ENCODE measurements around the gene ANO1. TPM values are rescaled to one million over a fixed set of nuclear protein-coding genes. Genes with fewer than 3 reads are reported as not detected.

The ANO1 gene
- total RNA-seq, 1 donor from 2014 or later = 0.14 TPM

DNA sequence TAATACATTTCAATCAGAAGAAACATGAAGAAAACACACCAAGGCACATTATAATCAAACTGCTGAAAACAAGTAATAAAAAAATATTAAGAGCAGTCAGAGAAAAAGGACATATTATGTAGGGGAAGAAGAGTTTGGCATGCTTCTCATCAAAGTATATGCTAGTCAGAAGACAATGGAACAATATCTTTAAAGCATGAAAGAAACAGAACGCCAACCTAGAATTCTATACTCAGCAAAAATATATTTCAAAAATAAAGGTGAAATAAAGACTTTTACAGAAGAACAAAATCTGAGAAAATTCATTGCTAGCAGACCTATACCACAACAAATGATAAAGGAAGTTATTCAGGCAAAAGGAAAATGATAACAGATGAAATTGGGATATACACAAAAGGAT, 34.6 kb upstream of the ANO1 start:
- H3K9me3 ChIP-seq (ENCODE audit: insufficient read depth, low read depth, low read length) = peaks cover 16% of the 10 kb centered on the region
- H4K20me1 ChIP-seq (ENCODE audit: insufficient read depth, low read length) = no peaks in the 10 kb centered on the region
- no peak overlapping the region for H3K27ac ChIP-seq (ENCODE audit: low read depth, low read length)
- no peak for FAIRE-seq
- Mint-ChIP-seq H3K4me1 (ENCODE audit: low read depth, unreplicated experiment) (no peaks in the 10 kb centered on the region), H3K27ac (ENCODE audit: unreplicated experiment) (no peak overlapping the region), H3K9me3 (ENCODE audit: unreplicated experiment) (peaks cover 41% of the 10 kb centered on the region), H3K36me3 (ENCODE audit: low read depth, unreplicated experiment) (peaks cover 4% of the 10 kb centered on the region), H3K4me3 (ENCODE audit: unreplicated experiment) (no peak overlapping the region), H3K27me3 (ENCODE audit: low read depth, unreplicated experiment) (peaks cover 12% of the 10 kb centered on the region)
- peaks cover 2% of the 10 kb centered on the region for H3K27me3 ChIP-seq (ENCODE audit: insufficient read depth, low read length)
- no peak overlapping the region for H3K9ac ChIP-seq (ENCODE audit: low read length)
- TF ChIP-seq EZH2 (IDR thresholded peaks at IDR 0.05; ENCODE audit: insufficient read depth, low read length) = no peak
- TF ChIP-seq, protein P1, sequence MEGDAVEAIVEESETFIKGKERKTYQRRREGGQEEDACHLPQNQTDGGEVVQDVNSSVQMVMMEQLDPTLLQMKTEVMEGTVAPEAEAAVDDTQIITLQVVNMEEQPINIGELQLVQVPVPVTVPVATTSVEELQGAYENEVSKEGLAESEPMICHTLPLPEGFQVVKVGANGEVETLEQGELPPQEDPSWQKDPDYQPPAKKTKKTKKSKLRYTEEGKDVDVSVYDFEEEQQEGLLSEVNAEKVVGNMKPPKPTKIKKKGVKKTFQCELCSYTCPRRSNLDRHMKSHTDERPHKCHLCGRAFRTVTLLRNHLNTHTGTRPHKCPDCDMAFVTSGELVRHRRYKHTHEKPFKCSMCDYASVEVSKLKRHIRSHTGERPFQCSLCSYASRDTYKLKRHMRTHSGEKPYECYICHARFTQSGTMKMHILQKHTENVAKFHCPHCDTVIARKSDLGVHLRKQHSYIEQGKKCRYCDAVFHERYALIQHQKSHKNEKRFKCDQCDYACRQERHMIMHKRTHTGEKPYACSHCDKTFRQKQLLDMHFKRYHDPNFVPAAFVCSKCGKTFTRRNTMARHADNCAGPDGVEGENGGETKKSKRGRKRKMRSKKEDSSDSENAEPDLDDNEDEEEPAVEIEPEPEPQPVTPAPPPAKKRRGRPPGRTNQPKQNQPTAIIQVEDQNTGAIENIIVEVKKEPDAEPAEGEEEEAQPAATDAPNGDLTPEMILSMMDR (IDR thresholded peaks at IDR 0.05; ENCODE audit: insufficient read depth, low read depth, low read length) = no peak
- H3K4me3 ChIP-seq (ENCODE audit: insufficient read depth, low read depth, low read length) = no peak overlapping the region
- no peaks in the 10 kb centered on the region for H3K36me3 ChIP-seq (ENCODE audit: insufficient read depth, low read length)
- no peaks in the 10 kb centered on the region for H3K4me1 ChIP-seq (ENCODE audit: insufficient read depth, low read length)
- H3K79me2 ChIP-seq (ENCODE audit: insufficient read depth, low read length) = no peaks in the 10 kb centered on the region
- no peak for DNase-seq (ENCODE audit: low read depth)
- no peak overlapping the region for H3K4me2 ChIP-seq (ENCODE audit: low read length)
- H2AFZ ChIP-seq (ENCODE audit: low read depth, low read length) = no peak overlapping the region

DNA sequence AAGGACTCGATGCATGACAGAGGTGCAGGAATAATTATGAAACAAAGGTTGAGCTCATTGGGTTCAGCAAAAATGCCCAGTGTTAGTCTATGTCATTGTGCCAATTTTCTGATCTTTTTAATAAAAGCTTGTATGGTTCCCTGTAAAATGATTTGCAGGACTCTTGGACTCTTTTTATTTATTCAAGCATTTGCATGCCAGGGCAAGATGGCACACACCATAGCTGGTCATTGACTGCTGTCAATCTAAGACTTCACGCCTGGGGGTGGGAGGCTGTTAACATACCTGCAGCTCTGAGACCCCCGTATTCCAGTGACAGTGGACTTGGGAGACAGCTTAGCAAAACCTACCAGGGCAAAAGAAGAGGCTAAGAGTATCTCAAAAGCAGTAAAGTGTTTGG, 32.0 kb upstream of the ANO1 start:
- Mint-ChIP-seq H3K9me3 (ENCODE audit: unreplicated experiment) (peaks cover 24% of the 10 kb centered on the region), H3K27me3 (ENCODE audit: low read depth, unreplicated experiment) (peaks cover 26% of the 10 kb centered on the region), H3K36me3 (ENCODE audit: low read depth, unreplicated experiment) (no peaks in the 10 kb centered on the region), H3K27ac (ENCODE audit: unreplicated experiment) (no peak overlapping the region), H3K4me3 (ENCODE audit: unreplicated experiment) (no peak overlapping the region), H3K4me1 (ENCODE audit: low read depth, unreplicated experiment) (no peaks in the 10 kb centered on the region)
- Histone ChIP-seq H3K4me3 (ENCODE audit: insufficient read depth, low read depth, low read length) (no peak overlapping the region), H3K4me2 (ENCODE audit: low read length) (no peak overlapping the region), H3K9ac (ENCODE audit: low read length) (no peak overlapping the region), H3K36me3 (ENCODE audit: insufficient read depth, low read length) (no peaks in the 10 kb centered on the region), H3K4me1 (ENCODE audit: insufficient read depth, low read length) (no peaks in the 10 kb centered on the region), H3K9me3 (ENCODE audit: insufficient read depth, low read depth, low read length) (peaks cover 3% of the 10 kb centered on the region), H3K27ac (ENCODE audit: low read depth, low read length) (no peak overlapping the region), H2AFZ (ENCODE audit: low read depth, low read length) (no peak overlapping the region), H4K20me1 (ENCODE audit: insufficient read depth, low read length) (no peaks in the 10 kb centered on the region), H3K27me3 (ENCODE audit: insufficient read depth, low read length) (peaks cover 5% of the 10 kb centered on the region), H3K79me2 (ENCODE audit: insufficient read depth, low read length) (no peaks in the 10 kb centered on the region)
- no peak for TF ChIP-seq EZH2 (IDR thresholded peaks at IDR 0.05; ENCODE audit: insufficient read depth, low read length)
- TF ChIP-seq, protein P1 (IDR thresholded peaks at IDR 0.05; ENCODE audit: insufficient read depth, low read depth, low read length) = no peak
- no peak for DNase-seq (ENCODE audit: low read depth)
- FAIRE-seq = no peak

DNA sequence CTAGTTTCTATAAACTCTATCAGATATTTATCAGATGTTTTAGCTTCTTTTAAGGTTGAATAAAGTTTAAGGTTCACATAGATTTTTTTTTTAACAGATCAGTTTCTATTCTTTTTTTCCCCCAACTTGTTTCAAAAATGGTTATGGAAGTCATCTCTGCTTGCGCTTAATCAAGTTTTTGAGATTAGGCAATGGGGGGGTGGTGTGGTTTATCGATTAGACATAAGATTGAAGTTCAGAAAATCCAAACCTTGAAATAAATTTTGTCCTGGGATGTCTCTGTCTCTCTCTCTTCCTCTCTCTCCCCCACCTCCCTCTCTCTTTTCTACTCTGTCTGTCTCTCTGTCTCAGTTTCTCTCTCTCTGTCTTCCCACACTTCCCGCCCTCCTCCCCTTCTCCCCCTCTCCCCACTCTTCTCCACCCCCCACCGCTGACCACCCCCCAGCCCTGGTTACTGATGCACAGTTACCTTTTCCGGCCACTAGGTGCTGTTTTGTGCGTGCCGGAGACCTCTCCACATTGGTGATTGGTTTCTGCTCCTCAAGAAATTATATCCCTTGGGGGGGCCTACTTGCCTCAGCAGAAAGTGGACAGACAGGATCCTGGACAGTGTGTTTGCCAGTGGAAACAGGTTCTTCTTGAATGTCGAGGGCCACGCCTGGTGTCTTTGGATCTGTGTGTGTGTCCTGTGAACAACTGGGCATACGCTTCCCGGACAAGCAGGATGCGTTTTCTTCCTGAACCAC, 29.7 kb upstream of the ANO1 start:
- Histone ChIP-seq H3K9me3 (ENCODE audit: insufficient read depth, low read depth, low read length) (no peaks in the 10 kb centered on the region), H3K36me3 (ENCODE audit: insufficient read depth, low read length) (no peaks in the 10 kb centered on the region), H3K4me2 (ENCODE audit: low read length) (no peak overlapping the region), H3K4me1 (ENCODE audit: insufficient read depth, low read length) (no peaks in the 10 kb centered on the region), H3K9ac (ENCODE audit: low read length) (no peak overlapping the region), H2AFZ (ENCODE audit: low read depth, low read length) (no peak overlapping the region), H3K27me3 (ENCODE audit: insufficient read depth, low read length) (peaks cover 10% of the 10 kb centered on the region), H3K79me2 (ENCODE audit: insufficient read depth, low read length) (no peaks in the 10 kb centered on the region), H3K4me3 (ENCODE audit: insufficient read depth, low read depth, low read length) (no peak overlapping the region), H3K27ac (ENCODE audit: low read depth, low read length) (no peak overlapping the region), H4K20me1 (ENCODE audit: insufficient read depth, low read length) (no peaks in the 10 kb centered on the region)
- Mint-ChIP-seq H3K27me3 (ENCODE audit: low read depth, unreplicated experiment) (peaks cover 26% of the 10 kb centered on the region), H3K4me1 (ENCODE audit: low read depth, unreplicated experiment) (no peaks in the 10 kb centered on the region), H3K27ac (ENCODE audit: unreplicated experiment) (no peak overlapping the region), H3K36me3 (ENCODE audit: low read depth, unreplicated experiment) (no peaks in the 10 kb centered on the region), H3K9me3 (ENCODE audit: unreplicated experiment) (peaks cover 9% of the 10 kb centered on the region), H3K4me3 (ENCODE audit: unreplicated experiment) (no peak overlapping the region)
- DNase-seq (ENCODE audit: low read depth) (no peak), FAIRE-seq (no peak)
- TF ChIP-seq EZH2 (IDR thresholded peaks at IDR 0.05; ENCODE audit: insufficient read depth, low read length) = no peak
- TF ChIP-seq, protein P1 (IDR thresholded peaks at IDR 0.05; ENCODE audit: insufficient read depth, low read depth, low read length) = peak; percentile 13
